GM18907 (cell line): ENCODE results near the gene NREP.
A peak's percentile ranks its signal among the peaks of the same experiment; 100 is the strongest.

Experiments used
- ATAC-seq: cut with Tn5 transposase; IDR thresholded peaks from one replicate; pipeline ENCODE4 v1.9.1; 2021; ENCODE audit warnings: mild to moderate bottlenecking, moderate library complexity; ENCODE audit not compliant: unreplicated experiment

The NREP gene

DNA sequence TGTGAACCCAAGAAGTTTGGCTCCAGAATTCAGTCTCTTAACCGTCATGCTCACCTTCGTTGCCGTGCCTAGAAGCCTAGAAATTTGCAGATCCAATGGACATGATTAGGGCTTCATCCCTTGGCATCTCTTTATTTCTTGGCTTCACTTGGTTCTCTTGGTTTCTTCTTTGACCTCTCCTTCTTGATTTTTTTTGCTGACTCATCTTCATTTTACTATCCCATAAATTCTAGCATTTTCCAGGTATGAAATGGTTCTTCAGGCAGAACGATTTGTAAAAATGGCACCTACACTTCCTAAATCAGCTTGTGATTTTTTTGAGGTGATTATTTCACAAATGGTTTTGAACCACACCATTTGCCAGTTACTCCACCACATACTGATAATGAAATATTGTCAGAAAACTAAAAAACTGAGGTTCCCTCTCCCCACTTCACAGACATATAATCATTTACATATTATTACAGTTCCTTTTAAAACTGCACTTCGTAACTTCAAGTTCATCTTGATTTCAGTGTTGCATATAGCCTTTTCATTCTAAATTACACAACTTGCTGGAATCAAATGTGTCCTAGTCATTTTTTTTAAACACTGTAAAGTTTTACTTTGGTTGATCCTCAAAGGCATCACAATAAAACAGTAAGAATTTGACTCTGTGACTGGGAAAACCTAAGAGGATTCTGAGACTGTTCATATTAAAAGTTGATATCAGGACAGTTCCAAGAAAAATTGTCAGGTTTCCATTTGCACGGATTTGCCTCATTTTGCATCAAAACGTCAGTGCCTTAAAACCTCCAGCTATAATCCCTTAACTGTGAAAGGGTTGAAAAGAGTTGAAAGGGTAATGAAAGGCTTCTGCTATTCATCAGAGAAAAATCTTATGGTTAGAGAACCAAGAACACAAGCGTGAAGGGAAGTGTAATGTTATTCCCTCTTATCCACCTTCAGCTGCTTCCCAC, 8.9 kb upstream of the NREP start:
- no peak for ATAC-seq

DNA sequence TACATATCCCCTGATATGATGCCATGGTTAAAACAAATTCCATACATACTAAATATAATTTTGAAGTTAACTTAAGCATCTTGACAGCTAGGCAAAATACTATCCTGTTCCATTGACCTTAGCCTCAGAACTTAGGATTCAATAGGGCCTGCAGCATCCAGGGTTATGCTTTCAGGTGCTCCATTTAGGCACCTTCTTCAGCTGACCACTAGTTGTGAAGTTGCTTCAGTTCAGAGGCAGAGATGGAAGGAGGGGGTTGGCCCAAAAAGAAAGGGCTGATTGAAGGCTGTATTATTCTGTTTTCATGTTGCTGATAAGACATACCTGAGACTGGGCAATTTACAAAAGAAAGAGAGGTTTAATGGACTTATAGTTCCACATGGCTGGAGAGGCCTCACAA, 7.0 kb upstream of the NREP start:
- no peak for ATAC-seq

DNA sequence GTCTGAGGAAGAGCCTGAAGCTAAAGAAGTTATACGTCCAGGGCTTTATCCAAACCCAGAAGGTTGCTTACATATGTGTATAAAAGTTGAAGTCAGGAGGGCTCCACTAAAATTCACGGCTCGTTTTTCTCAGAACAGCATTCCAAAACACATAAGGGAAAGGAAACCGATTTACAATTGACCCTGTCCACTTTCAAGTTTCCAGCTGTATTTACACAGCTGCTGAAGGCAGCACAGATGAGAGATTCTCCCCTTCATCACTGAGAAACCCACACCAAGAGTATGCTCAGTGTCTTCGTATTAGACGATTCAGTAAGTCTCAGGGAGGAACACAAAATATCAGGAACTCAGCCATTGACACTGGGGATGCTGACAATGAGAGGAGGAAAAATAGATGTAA, 5.9 kb upstream of the NREP start:
- ATAC-seq: no peak

DNA sequence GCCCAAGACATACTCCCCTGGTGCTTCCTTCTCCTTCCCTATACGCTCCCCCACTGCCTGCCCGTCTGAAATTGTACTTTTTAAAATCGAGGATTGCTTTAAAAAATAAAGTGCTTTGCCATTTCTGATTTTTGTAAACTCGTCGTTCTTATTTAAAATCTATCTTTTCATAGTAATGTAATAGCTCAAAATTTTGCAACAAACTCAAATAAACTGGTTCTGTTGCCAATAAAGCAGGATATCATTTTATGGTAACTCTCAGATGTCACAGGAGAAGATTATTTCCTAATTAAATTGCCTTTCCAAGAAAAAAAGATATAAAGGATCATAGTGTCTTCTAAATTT, 1.3 kb upstream of the NREP start:
- no peak for ATAC-seq

DNA sequence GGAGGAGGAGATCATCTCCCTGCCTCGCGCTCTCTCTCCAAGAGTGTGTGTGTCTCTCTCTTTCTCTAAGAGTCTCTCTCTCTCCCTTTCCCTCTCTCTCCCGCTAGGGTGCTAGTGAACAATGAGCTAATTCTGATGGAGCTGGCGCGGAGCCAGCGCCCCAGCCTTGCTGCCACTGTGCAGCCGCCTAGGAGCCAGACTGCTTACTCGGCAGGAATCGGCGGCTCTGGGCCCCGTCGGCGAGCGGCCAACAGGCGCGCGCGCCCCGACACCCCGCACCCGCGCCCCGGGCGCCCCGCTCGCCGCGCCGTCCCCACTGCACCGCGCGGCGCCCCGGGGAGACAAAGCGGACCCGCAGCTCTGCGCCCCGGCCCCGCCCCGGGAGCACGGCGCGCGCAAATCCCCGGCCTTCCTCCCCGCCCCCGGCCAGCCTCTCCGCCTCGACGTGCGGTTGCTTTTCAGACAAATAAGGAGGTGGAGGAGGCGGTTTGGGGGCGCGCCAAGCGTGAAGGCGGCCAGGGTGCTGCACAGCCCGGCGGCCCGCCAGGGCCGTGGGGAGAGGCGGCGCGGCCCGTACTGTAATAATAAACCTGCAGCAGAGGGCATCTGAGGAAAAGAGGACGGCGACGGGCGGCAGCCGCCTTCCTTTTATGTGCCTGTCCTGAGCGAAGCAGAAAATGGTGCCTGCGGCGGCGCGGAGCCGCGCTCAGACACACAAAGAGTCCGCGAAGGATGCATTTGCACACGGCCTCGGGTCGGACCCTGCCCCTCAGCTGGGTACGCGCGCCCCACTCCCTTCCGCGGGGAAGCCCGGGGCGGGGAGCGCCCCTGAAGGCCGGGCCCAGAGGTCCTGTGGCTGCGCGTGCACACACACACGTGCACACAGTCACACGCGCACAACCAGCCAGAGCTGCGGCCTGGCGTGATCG, 625 bp upstream of the NREP start:
- peak; percentile 88 for ATAC-seq

DNA sequence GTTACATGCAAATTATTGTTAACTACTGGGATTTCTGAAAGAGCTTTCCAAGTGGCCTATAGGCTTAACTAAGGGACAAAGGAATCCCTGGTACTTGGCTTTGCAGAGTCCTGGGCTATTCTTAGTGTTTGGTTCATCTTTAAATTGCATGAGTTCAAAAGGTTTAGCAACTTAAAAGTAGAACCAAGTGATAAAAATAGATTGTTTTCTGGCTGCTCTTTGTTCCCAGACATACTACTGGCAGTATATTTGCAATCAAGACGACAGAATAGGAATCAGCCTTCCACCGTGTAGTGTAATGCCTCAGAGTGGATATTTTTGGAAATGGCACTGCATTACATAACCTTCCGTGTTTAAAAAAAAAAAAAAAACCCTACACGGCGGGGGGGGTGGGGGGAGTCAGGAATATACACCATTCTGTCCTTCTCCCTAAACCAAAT, 1.0 kb downstream of the NREP start:
- ATAC-seq: no peak

DNA sequence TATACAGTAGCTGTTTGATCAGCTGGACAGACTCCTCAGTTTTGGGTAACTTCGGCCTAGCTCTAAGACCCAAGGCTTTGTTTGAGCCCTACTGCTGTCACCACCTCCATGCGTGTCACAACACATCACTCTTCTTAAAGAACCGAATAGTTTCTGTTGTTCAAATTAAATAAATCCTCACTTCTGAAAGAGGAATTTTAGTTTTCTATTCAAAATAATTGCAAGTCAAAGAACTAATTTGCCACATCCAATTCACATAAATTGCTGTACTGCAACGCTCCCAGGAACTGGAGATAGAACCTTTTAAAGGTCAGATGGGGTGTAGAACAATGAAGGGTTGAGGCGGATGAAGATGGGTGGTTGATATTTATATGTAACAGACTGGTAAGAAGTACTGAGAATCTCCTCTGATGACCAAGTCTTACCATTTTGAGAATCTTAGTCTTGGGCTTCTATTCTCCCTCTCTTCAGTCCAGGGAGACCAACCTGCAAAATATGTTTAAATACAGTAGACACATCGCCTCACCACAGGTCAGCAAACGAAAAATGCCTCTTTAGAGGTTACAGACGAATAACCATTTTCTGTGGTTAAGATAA, 1.6 kb downstream of the NREP start:
- no peak for ATAC-seq

DNA sequence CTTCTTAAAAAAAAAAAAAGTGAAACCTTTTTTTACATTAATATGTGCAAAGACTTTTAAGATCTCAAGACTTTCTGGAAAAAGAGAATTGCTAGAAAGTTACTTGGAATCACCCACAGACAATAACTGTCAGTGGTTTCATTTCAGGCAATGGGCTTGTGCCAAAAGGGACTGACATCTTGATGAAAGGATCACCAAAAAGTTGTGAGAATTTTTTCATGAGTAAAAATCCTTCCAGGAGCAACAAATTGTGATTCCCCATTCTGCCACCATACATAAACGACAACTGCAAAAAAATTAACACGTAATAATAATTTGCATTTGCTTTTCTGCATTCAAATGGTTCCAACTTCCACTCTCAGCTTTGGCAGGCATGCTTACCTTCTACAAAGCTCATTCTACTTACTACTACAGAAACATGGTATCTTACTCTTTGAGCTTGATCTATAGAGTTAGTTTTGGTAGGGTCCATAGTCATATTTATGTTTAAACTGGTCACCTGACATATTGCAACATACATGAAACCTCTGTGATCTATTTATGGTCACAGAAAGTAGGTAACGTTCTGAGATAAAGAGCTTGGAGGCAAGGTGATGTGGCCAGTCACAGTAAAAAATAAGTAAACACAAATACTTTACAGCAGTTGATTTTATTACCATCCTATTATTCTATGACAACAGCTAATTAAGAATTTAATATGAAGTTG, 3.0 kb downstream of the NREP start:
- no peak for ATAC-seq

DNA sequence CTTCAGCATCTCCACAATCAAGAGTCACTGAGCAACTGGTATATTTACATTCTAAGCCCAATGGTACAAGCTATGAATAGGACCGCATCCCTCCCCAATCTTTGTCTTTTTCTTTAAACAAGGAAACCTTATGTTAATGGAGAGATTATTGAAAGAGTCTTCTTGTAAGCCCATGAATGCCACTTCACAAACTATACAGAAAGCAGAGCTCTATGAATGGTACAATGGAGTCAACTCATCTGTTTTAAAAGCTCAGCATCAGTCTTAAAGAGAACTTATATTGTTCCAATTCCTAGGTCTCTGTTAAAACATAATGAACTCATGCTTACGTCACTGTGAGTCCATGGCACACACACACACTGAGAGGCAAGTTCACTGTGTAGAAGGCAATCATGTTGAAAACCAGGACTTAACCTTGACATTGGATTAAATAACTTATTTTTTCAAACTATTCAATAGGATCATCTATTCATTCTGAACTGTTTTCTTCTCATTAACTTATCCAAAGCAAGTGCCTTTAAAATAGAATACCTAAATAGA, 4.5 kb downstream of the NREP start:
- no peak for ATAC-seq

DNA sequence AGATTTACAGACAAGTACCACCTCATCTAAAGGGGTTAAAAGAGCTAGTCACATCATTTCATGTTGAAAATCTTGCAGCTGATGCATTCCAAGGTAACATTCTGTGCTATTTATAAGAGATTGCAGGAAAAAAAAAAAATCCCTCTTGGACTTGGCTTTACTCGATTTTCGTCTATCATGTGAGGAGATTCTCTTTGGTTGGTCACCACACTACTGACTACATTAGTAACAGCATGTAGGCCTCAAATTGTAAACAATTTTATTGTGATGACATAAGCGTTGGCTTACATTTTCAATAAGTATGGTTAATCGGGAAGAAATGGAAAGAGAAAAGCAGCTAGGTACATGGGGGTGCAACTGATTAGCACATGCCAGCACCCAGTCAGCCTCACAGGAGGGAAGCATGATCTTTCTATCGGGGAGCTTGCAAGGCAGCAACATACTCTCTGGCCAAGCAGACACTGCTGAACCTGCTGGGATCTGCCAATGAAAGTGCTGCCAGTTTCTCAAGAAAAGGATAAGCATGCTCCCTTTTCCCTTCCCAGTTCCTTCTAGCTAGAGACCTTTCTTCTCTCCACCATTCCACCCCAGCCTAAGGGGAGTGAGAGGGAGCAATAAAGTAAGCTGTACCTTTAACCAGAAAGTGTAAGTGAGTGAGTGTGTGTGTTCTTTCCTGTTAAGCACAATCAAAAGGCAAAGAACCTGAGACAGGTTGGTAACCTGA, 7.5 kb downstream of the NREP start:
- ATAC-seq: no peak

DNA sequence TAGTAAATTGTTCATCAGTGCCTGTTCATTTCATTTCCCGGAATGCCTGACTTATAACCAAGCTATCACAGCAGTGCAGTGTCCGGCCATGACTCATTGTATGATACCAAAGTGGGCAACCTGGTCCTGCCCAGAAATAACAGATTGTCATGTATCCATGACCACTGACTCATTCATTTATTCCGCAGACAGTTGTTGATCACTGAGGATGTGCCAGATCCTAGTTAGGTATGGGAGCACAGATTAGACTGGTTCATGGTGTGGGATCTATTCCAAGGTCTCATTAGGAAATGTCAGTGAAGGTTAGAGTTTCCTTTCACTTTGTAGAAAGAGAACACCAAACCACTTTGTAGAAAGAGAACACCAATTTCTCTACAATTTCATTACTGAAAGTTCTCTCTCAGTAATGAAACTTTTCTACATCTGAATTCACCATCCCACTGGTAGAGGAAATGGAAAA, 8.7 kb downstream of the NREP start:
- ATAC-seq: no peak

DNA sequence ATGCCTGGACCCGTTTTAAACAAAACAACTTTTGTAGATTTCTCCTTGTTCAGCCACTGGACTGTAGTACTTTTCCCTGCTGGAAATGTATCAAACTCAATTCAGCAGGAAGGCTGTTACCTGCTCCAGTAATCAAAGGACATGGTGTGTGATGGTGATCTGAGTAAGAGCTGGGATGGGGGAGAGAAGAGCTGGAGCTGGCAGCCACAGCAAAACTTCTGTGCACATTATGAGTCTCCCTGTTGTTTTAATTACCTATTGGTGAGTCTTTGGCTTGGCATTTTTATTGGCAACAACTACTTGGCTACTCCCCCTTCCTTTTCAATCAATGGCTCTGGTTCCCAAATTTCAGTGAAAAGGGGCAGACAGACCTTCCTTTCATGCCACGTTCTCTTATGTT, 9.7 kb downstream of the NREP start:
- no peak for ATAC-seq

DNA sequence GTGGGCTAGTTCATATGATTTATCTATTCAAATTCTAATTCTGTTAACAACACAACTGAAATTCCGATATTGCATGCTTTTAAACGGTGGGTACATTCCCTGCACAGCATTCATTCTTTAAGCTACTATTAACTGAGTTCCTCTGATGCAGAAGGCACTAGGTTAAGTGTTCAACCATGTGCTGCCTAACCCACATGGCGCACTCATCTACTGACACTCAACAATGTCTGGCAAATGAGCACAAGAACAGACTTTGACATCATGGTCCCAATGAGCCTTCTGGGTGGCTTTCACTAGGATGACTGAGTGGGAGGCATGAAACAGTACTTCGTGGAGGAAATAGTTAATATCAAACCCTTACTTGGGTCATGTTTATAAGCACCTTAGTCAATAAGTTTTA, 10.2 kb downstream of the NREP start:
- no peak for ATAC-seq

DNA sequence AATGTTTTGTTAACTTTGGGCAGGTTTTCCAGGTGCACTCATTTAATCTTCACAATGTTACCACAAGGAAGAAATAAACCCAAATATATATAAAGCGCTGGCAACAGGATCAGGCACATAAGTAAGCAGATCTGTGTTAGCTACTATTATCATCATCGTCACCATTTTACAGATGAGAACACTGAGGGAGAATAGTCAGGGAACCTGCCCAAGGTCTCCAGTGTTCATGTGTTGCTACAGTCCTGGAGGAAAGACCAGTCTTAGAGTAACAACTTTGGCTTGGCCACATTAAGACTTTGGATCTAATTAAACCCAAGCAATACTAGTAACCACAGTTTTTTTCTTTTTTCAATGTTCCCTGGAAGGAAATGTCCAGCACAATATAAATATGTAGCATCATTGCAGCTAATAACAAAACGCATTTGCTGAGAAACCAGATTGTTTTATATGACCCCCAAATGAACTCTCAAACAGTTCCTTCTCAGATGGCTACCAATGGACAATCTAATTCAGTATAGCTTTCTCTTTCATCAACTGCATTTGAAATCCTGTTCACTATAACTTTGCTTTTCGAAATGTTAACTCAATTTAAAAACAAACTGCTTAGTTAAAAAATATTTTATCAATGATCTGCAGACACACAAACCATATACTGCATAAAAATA, 11.8 kb downstream of the NREP start:
- no peak for ATAC-seq

DNA sequence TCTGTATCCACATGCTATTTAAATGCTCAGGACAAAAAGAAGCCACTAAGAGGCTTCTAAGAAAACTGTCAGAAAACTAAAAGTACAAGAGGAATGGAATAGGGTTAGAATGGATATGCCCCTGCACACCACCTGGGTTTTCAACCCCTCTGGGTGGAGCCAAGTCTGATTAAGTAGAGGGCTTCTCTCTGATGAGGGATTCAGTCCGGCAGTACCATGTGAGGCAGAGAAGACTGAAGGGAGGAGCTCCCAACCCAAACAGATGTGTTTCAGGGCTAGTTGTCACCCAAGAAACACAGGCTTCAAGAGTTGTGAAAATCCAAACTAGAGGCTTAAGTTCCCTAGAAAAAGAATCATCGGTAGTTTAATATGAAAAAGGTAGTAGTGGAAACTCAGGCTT, 12.5 kb downstream of the NREP start:
- ATAC-seq: no peak

DNA sequence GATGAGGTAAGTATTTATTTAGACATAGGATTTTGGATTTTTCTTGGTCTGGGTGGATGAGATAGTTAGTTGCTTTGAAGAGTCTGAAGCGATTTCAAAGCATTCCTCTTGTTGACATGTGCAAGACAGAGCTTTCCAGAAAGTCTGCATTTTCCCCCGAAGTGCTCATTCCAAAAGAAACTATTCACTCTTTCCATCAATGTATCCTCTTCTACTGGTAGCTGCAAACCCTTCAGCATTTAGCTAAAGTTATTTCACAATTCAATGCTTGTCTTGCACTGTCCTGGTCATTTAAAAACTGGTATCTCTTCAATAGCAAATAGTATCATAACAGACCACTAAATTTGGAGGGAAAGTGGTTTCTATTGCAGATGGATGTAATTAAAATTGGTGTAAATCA, 13.0 kb downstream of the NREP start:
- ATAC-seq: no peak

DNA sequence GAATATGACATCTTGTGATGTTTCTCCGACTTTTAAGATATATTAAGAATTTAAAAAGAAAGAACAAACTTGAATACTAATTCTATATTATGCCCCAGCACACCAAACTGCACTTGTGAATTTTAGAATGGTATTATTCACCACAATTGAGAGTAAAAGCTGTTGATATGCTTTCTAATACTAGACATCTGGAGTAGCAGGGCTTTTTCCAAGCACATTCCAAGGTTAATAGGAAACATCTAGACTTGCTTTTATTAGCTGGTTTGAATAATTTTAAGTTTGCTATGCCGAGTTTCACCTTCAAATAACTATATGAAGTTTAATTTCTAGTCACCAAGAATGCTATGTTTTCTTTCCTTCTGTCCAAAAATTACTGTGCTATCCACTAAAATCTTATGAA, 13.5 kb downstream of the NREP start:
- ATAC-seq: no peak

DNA sequence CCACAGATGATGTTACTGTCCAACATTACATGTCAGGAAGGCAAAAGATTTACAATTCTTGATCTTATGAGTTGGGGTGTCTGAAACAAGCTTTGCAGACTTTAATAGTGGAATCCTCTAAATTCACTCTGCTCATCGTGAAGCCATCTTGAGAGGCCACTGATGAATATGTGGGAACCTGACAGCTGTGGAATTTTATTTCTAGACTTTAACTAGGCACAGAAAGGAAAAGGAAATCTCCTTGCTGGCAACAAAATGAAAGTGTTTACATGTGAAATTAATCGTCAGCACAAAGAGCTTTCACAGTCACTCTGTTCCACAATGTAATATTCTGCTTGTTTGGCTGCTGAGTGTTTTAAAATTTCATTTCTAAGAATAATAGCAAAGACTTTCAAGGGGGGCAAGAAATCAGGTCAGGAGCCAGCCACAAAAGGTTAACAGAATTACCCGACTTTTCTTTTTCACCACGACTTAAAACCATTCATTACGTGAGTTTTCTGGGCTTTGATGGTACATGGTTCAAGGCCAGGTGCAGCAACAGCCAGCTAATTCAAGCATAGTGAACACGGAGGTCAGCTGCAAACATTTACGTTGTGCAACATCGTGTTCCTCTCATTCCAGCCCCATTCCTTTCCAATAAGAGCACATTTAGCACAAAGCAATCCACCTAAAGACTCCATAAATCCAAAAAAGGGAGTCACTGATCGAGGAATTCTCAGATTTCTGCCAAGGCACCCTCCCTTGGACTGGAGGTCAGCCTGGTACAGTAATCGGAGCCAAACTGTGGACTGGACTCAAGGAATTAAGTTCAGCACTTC, 14.6 kb downstream of the NREP start:
- ATAC-seq: no peak
